ES-I3 (cell line): ENCODE data around the gene FAM174B.

Experiments used
- H3K36me3 ChIP-seq: 2 replicates; pipeline ENCODE4 v1.6.1; 2013; ENCODE audit warnings: mild to moderate bottlenecking, low read length, control low read depth, moderate library complexity; ENCODE audit not compliant: insufficient read depth
- H3K4me1 ChIP-seq: 2 replicates; pipeline ENCODE4 v1.6.1; 2013; ENCODE audit warnings: mild to moderate bottlenecking, control low read depth, low read length; ENCODE audit not compliant: insufficient read depth
- H3K9ac ChIP-seq: 2 replicates; pipeline ENCODE4 v1.6.1; 2013; ENCODE audit warnings: low read depth, mild to moderate bottlenecking, low read length, moderate library complexity
- H3K9me3 ChIP-seq: 2 replicates; pipeline ENCODE4 v1.6.1; 2013; ENCODE audit warnings: mild to moderate bottlenecking, low read length, moderate library complexity; ENCODE audit not compliant: control insufficient read depth, insufficient read depth

Gene FAM174B

GRCh38 chr15:92655178-92655995 lies at the start of gene FAM174B:
Gene FAM174B (minus strand): TSS chr15:92655775.
- Histone ChIP-seq H3K4me1 (peaks cover 10% of the 10 kb centered on the region; the same call in 1 of the 2 replicates), H3K9me3 (no peaks in the 10 kb centered on the region), H3K36me3 (no peaks in the 10 kb centered on the region), H3K9ac (peak within 1 kb of the TSS; percentile 77)

- Histone ChIP-seq H3K4me1 (no peaks in the 10 kb centered on the region), H3K9ac (no peak overlapping the region), H3K9me3 (no peaks in the 10 kb centered on the region), H3K36me3 (no peaks in the 10 kb centered on the region)
These were observed 40.5 kb upstream of the FAM174B start for GRCh38 chr15:92696096-92696495.

- Histone ChIP-seq H3K9ac (no peak overlapping the region), H3K36me3 (no peaks in the 10 kb centered on the region), H3K4me1 (no peaks in the 10 kb centered on the region), H3K9me3 (peaks cover 3% of the 10 kb centered on the region; the same call in 1 of the 2 replicates)
These were observed 38.2 kb upstream of the FAM174B start for GRCh38 chr15:92693691-92694331.

- no peaks in the 10 kb centered on the region for H3K36me3 ChIP-seq
- peaks cover 5% of the 10 kb centered on the region; the same call in 1 of the 2 replicates for H3K9me3 ChIP-seq
- H3K4me1 ChIP-seq, result no peaks in the 10 kb centered on the region
These were observed 34.8 kb upstream of the FAM174B start for GRCh38 chr15:92690395-92690794.

GRCh38 chr15:92687746-92688145 lies 32.2 kb upstream of the FAM174B start:
- no peaks in the 10 kb centered on the region for H3K4me1 ChIP-seq
- H3K36me3 ChIP-seq, result no peaks in the 10 kb centered on the region
- peaks cover 5% of the 10 kb centered on the region; the same call in 1 of the 2 replicates for H3K9me3 ChIP-seq
- no peak overlapping the region for H3K9ac ChIP-seq

More at GRCh38 chr15:92690395-92690794, 34.8 kb upstream of the FAM174B start:
- no peak overlapping the region for H3K9ac ChIP-seq

GRCh38 chr15:92687195-92687602 lies 31.6 kb upstream of the FAM174B start:
- no peak overlapping the region for H3K9ac ChIP-seq
- H3K4me1 ChIP-seq, result no peaks in the 10 kb centered on the region
- peaks cover 5% of the 10 kb centered on the region; the same call in 1 of the 2 replicates for H3K9me3 ChIP-seq
- no peaks in the 10 kb centered on the region for H3K36me3 ChIP-seq

- Histone ChIP-seq H3K9me3 (no peaks in the 10 kb centered on the region), H3K9ac (no peak overlapping the region), H3K4me1 (peaks cover 6% of the 10 kb centered on the region; the same call in 1 of the 2 replicates), H3K36me3 (no peaks in the 10 kb centered on the region)
These were observed 27.9 kb upstream of the FAM174B start for GRCh38 chr15:92683511-92683834.

- peaks cover 6% of the 10 kb centered on the region; the same call in 1 of the 2 replicates for H3K4me1 ChIP-seq
- no peaks in the 10 kb centered on the region for H3K9me3 ChIP-seq
- no peaks in the 10 kb centered on the region for H3K36me3 ChIP-seq
- no peak overlapping the region for H3K9ac ChIP-seq
These were observed 27.4 kb upstream of the FAM174B start for GRCh38 chr15:92682741-92683510.

- H3K4me1 ChIP-seq, result peaks cover 6% of the 10 kb centered on the region; the same call in 1 of the 2 replicates
- H3K9me3 ChIP-seq, result no peaks in the 10 kb centered on the region
- no peaks in the 10 kb centered on the region for H3K36me3 ChIP-seq
- H3K9ac ChIP-seq, result no peak overlapping the region
These were observed 25.6 kb upstream of the FAM174B start for GRCh38 chr15:92681141-92681631.

- Histone ChIP-seq H3K9ac (no peak overlapping the region), H3K9me3 (no peaks in the 10 kb centered on the region), H3K36me3 (no peaks in the 10 kb centered on the region), H3K4me1 (peaks cover 6% of the 10 kb centered on the region; the same call in 1 of the 2 replicates)
These were observed 22.4 kb upstream of the FAM174B start for GRCh38 chr15:92677999-92678398.

- H3K9ac ChIP-seq, result no peak overlapping the region
- no peaks in the 10 kb centered on the region for H3K9me3 ChIP-seq
- no peaks in the 10 kb centered on the region for H3K36me3 ChIP-seq
- H3K4me1 ChIP-seq, result peaks cover 6% of the 10 kb centered on the region; the same call in 1 of the 2 replicates
These were observed 21.0 kb upstream of the FAM174B start for GRCh38 chr15:92676561-92676960.

GRCh38 chr15:92675485-92675884 lies 19.9 kb upstream of the FAM174B start:
- H3K9me3 ChIP-seq, result no peaks in the 10 kb centered on the region
- no peaks in the 10 kb centered on the region for H3K36me3 ChIP-seq
- H3K4me1 ChIP-seq, result no peaks in the 10 kb centered on the region
- no peak overlapping the region for H3K9ac ChIP-seq

- Histone ChIP-seq H3K9me3 (no peaks in the 10 kb centered on the region), H3K9ac (no peak overlapping the region), H3K4me1 (no peaks in the 10 kb centered on the region), H3K36me3 (no peaks in the 10 kb centered on the region)
These were observed 18.8 kb upstream of the FAM174B start for GRCh38 chr15:92674347-92674746.

- Histone ChIP-seq H3K4me1 (peaks cover 9% of the 10 kb centered on the region; the same call in 1 of the 2 replicates), H3K9me3 (no peaks in the 10 kb centered on the region), H3K36me3 (no peaks in the 10 kb centered on the region)
These were observed 16.5 kb upstream of the FAM174B start for GRCh38 chr15:92672102-92672501.

More at GRCh38 chr15:92672102-92672501, 16.5 kb upstream of the FAM174B start:
- no peak overlapping the region for H3K9ac ChIP-seq
